K562 (cell line): ENCODE measurements around the gene ACAD10. TPM values are rescaled to one million over a fixed set of nuclear protein-coding genes. Genes with fewer than 3 reads are reported as not detected.

ENCODE experiments used
- ATAC-seq: fragments of 200-7000 bp; cut with Tn5 transposase; 3 replicates; pipeline ENCODE4 v1.9.1; 2020; ENCODE audit warnings: moderate library complexity
- BruUV-seq: library from RNA; stranded (reverse); fragments of 400-500 nt; replicated peaks from 2 replicates; lab custom pipeline; 2021; lab: Mats Ljungman, UMichigan
- CTCF ChIA-PET: fragments of 300-600 bp; formaldehyde crosslinking; extraction: SDS; loops from one replicate; lab custom pipeline; 2021; ENCODE audit warnings: low intra/inter-chr PET ratio; lab: Yijun Ruan, JAX
- POLR2A ChIA-PET: fragments of 300-600, 350-650 bp; sonication (Branson Sonifier 250); formaldehyde crosslinking; extraction: SDS; loops from one replicate; lab custom pipeline; 2021; ENCODE audit warnings: antibody characterized with exemption, inconsistent platforms; lab: Yijun Ruan, JAX
- DNase-seq, 4 experiments: peaks; one replicate each; pipeline versions ENCODE4 v3.0.0 to v3.0.0-alpha.2; 2011 to 2018; ENCODE audit warnings: low spot score in 3 of 4, mixed read lengths in 3 of 4; ENCODE audit errors: extremely low read depth in 1 of 4
- FAIRE-seq: peaks from 2 replicates; lab custom pipeline; 2011; peaks lifted over from hg19 to GRCh38; lab: Jason Lieb, UNC
- H2AFZ ChIP-seq: 2 replicates; pipeline ENCODE4 v1.6.0; 2011; ENCODE audit warnings: low read depth, low read length, control low read depth, inconsistent platforms
- H3K27ac ChIP-seq: fragments of 200-600 bp; 3 replicates; pipeline ENCODE4 v1.8.0; 2011; ENCODE audit warnings: low read depth, mild to moderate bottlenecking, control low read depth, inconsistent platforms, low read length, moderate library complexity, mixed read lengths; ENCODE audit errors: extremely low read depth
- H3K27me3 ChIP-seq, 2 experiments: fragments of 300-600 bp in 1 of 2; 2 replicates in 1 of 2; 3 replicates in 1 of 2; pipeline versions ENCODE4 v1.6.0 to v1.8.0; 2011; ENCODE audit warnings: inconsistent platforms in 2 of 2, low read length in 2 of 2, mild to moderate bottlenecking in 1 of 2, mixed read lengths in 1 of 2, moderate library complexity in 1 of 2; ENCODE audit not compliant: control insufficient read depth in 2 of 2, insufficient read depth in 2 of 2
- H3K36me3 ChIP-seq: fragments of 300-600 bp; 3 replicates; pipeline ENCODE4 v1.8.0; 2011; ENCODE audit warnings: mild to moderate bottlenecking, low read length, inconsistent platforms; ENCODE audit not compliant: control insufficient read depth, insufficient read depth
- H3K4me1 ChIP-seq, 2 experiments: fragments of 200-600 bp in 1 of 2; replicated peaks in 1 of 2; 2 replicates in 1 of 2; 3 replicates in 1 of 2; pipeline versions ENCODE4 v1.5.1 to v1.8.0; 2011; ENCODE audit warnings: inconsistent platforms in 2 of 2, low read length in 2 of 2, mild to moderate bottlenecking in 1 of 2, mixed read lengths in 1 of 2, moderate library complexity in 1 of 2; ENCODE audit not compliant: control insufficient read depth in 2 of 2, insufficient read depth in 2 of 2
- H3K4me2 ChIP-seq: 2 replicates; pipeline ENCODE4 v1.6.1; 2011; ENCODE audit warnings: low read length, control low read depth, inconsistent platforms, mixed read lengths; ENCODE audit not compliant: insufficient read depth
- H3K4me3 ChIP-seq: fragments of 200-600 bp; sonication (generic), shearing (Covaris generic); 2 replicates; pipeline ENCODE4 v1.5.1; 2016; ENCODE audit warnings: control low read depth, inconsistent platforms
- H3K79me2 ChIP-seq: fragments of 200-600 bp; 3 replicates; pipeline ENCODE4 v1.8.0; 2011; ENCODE audit warnings: low read length, inconsistent platforms; ENCODE audit not compliant: control insufficient read depth, insufficient read depth
- H3K9ac ChIP-seq, 2 experiments: 2 replicates each; pipeline versions ENCODE4 v1.6.0 to v1.6.1; 2011; ENCODE audit warnings: low read depth in 2 of 2, low read length in 2 of 2, control low read depth in 1 of 2, inconsistent platforms in 1 of 2, mild to moderate bottlenecking in 1 of 2, mixed read lengths in 1 of 2; ENCODE audit not compliant: insufficient read depth in 1 of 2
- H3K9me1 ChIP-seq: one replicate; pipeline ENCODE4 v1.6.0; 2011; ENCODE audit warnings: inconsistent platforms, mild to moderate bottlenecking, low read length, moderate library complexity; ENCODE audit not compliant: control insufficient read depth, insufficient read depth
- H3K9me3 ChIP-seq: replicated peaks from 2 replicates; pipeline ENCODE4 v1.5.1; 2011; ENCODE audit warnings: low read depth, low read length, inconsistent platforms; ENCODE audit not compliant: control insufficient read depth, insufficient read depth
- H4K20me1 ChIP-seq: replicated peaks from 2 replicates; pipeline ENCODE4 v1.6.1; 2011; ENCODE audit warnings: low read length, inconsistent platforms, mixed read lengths; ENCODE audit not compliant: control insufficient read depth, insufficient read depth
- ASH1L ChIP-seq: fragments of 450-650 bp; IDR thresholded peaks from 2 replicates; pipeline ENCODE4 v1.6.1; 2018; ENCODE audit warnings: borderline replicate concordance, mild to moderate bottlenecking, low read depth; ENCODE audit not compliant: partially characterized antibody
- ATF1 ChIP-seq, 2 experiments: fragments of 450-650 bp in 1 of 2; IDR thresholded peaks; 2 replicates each; pipeline ENCODE4 v1.6.1; 2016; ENCODE audit warnings: missing compliant biosample characterization in 1 of 2, missing genetic modification characterization in 1 of 2
- FUS ChIP-seq: fragments of 200-400 bp; formaldehyde crosslinking; optimal IDR thresholded peaks from 2 replicates; pipeline ENCODE3; 2017; ENCODE audit warnings: low read depth, low read length
- IRF2 ChIP-seq: sonication (generic); formaldehyde crosslinking; IDR thresholded peaks from 2 replicates; pipeline ENCODE4 v1.8.1; 2022; ENCODE audit warnings: mild to moderate bottlenecking, missing genetic modification reagents
- MEF2D ChIP-seq: conservative IDR thresholded peaks from 2 replicates; pipeline ENCODE4 v1.6.1; 2016; ENCODE audit warnings: low read depth, missing genetic modification characterization, missing compliant biosample characterization
- NCOA2 ChIP-seq, 2 experiments: fragments of 450-650 bp; IDR thresholded peaks; 2 replicates each; pipeline ENCODE4 v1.6.1; 2018; ENCODE audit warnings: mild to moderate bottlenecking in 2 of 2, moderate library complexity in 1 of 2; ENCODE audit not compliant: partially characterized antibody in 2 of 2
- PHB2 ChIP-seq: fragments of 450-650 bp; IDR thresholded peaks from 2 replicates; pipeline ENCODE4 v1.6.1; 2017; ENCODE audit warnings: low read depth
- POLR2A ChIP-seq: fragments of 450-650 bp; conservative IDR thresholded peaks from 2 replicates; pipeline ENCODE4 v1.6.1; 2016
- POLR2H ChIP-seq: IDR thresholded peaks from 2 replicates; pipeline ENCODE4 v1.6.1; 2016; ENCODE audit warnings: missing genetic modification characterization, low read depth, mild to moderate bottlenecking, control low read depth, missing compliant biosample characterization, moderate library complexity
- PTTG1 ChIP-seq: fragments of 450-650 bp; IDR thresholded peaks from 2 replicates; pipeline ENCODE4 v1.6.1; 2016; ENCODE audit warnings: low read depth, mild to moderate bottlenecking, missing genetic modification characterization, missing compliant biosample characterization
- STAT5B ChIP-seq: fragments of 250-450 bp; sonication (Bioruptor Pico); IDR thresholded peaks from 2 replicates; pipeline ENCODE4 v1.8.0; 2021; ENCODE audit warnings: mild to moderate bottlenecking, inconsistent platforms
- TFAM ChIP-seq: fragments of 250-450 bp; sonication (Bioruptor Pico); conservative IDR thresholded peaks from 2 replicates; pipeline ENCODE4 v1.5.0; 2021; ENCODE audit warnings: mild to moderate bottlenecking, moderate library complexity
- USF1 ChIP-seq: sonication (generic); formaldehyde crosslinking; IDR thresholded peaks from 2 replicates; pipeline ENCODE4 v1.9.0; 2022; ENCODE audit warnings: mild to moderate bottlenecking, missing genetic modification reagents
- YBX1 ChIP-seq: fragments of 450-650 bp; IDR thresholded peaks from 2 replicates; pipeline ENCODE4 v1.7.1; 2016; ENCODE audit warnings: mild to moderate bottlenecking
- ZHX1 ChIP-seq: fragments of 150-350 bp; conservative IDR thresholded peaks from 2 replicates; pipeline ENCODE4 v1.6.1; 2014; ENCODE audit warnings: low read length
- ZKSCAN1 ChIP-seq: fragments of 150-350 bp; IDR thresholded peaks from 2 replicates; pipeline ENCODE4 v1.6.1; 2016; ENCODE audit warnings: low read depth, low read length
- ZNF551 ChIP-seq: fragments of 250-450 bp; sonication (Bioruptor Pico); IDR thresholded peaks from 2 replicates; pipeline ENCODE4 v1.5.0; 2021; ENCODE audit warnings: mild to moderate bottlenecking, moderate library complexity
- ZNF583 ChIP-seq: fragments of 250-450 bp; sonication (Bioruptor Pico); IDR thresholded peaks from 2 replicates; pipeline ENCODE4 v1.4.0; 2020
- ZNF655 ChIP-seq: fragments of 250-450 bp; sonication (Bioruptor Pico); IDR thresholded peaks from 2 replicates; pipeline ENCODE4 v1.5.0; 2021
- WGBS: fragments of 100-300 bp; shearing (Covaris generic); methylation state at CpG from one replicate; pipeline ENCODE4 v1.1.6; 2016; ENCODE audit warnings: low coverage, mixed read lengths; ENCODE audit not compliant: insufficient coverage; ENCODE audit errors: missing lambda C conversion rate; 5-methylcytosine and 5-hydroxymethylcytosine counted together
- in situ Hi-C: fragments of 300-500 bp; cut with MboI; formaldehyde crosslinking; loops from 4 replicates; pipeline ENCODE4 v1.15.0; 2018; ENCODE audit warnings: inconsistent platforms, mixed read lengths
- intact Hi-C: fragments of 100-400 bp; cut with micrococcal nuclease; formaldehyde crosslinking; loops from 2 replicates; pipeline ENCODE4 v1.14.2; 2022
- polyA plus RNA-seq, 8 experiments: library from polyadenylated mRNA; depleted of rRNA in 4 of 8; stranded (reverse) in 5 of 8; unstranded in 3 of 8; fragments of >200 nt; fragmentation: Nextera tagmentation in 2 of 8; fragmentation: Illumina TruSeq in 1 of 8; extraction: Ambion mirVana in 2 of 8; extraction: Trizol in 1 of 8; gene quantifications; 2 replicates each; pipeline versions ENCODE4 v1.2.1 to v1.2.3, GENCODE V29; 2011 to 2014; ENCODE audit warnings: inconsistent platforms in 1 of 8, missing spikeins in 1 of 8
- total RNA-seq, 7 experiments: library from RNA; depleted of rRNA in 6 of 7; stranded (reverse); fragments of >200 nt in 6 of 7; fragmentation: Illumina TruSeq in 2 of 7; extraction: Trizol in 2 of 7; gene quantifications; 2 replicates each; pipeline versions ENCODE4 v1.2.1 to v1.2.3, GENCODE V29; 2011 to 2021; ENCODE audit warnings: low replicate concordance in 1 of 7

ACAD10 gene
- total and polyA plus RNA-seq, 9 of the 15 experiments (the other 6 are each of a cell fraction or from before 2014, with no cell fraction given), result 2.3 to 19.2 (median 12.0) TPM

- Histone ChIP-seq H3K4me1 (peaks cover 0 to 5% of the 10 kb centered on the region in 2 experiments; a peak in 2 of 5 replicates), H3K4me3 (no peak overlapping the region), H4K20me1 (no peaks in the 10 kb centered on the region), H3K79me2 (no peaks in the 10 kb centered on the region), H3K9me1 (no peaks in the 10 kb centered on the region), H2AFZ (no peak overlapping the region), H3K4me2 (no peak overlapping the region), H3K27ac (no peak overlapping the region), H3K36me3 (peaks cover 5% of the 10 kb centered on the region; the same call in 1 of the 3 replicates), H3K9ac (no peak overlapping the region), H3K27me3 (no peaks in the 10 kb centered on the region), H3K9me3 (no peaks in the 10 kb centered on the region)
- DNase-seq (no peak), FAIRE-seq (no peak), ATAC-seq (no peak)
- CTCF ChIA-PET, result no interaction called here
- POLR2A ChIA-PET, result interaction anchor here (1.4 to 1.6 kb wide), 2 partner anchors 15 to 83 kb away, joined by 3 to 7 read pairs; no protein-coding TSS in a partner anchor
- intact Hi-C loops, result no loop called here
- no TSS peak for BruUV-seq
- TF ChIP-seq PTTG1 (tag) (no peak), ZNF655 (CRISPR knock-in tag) (no peak), ZKSCAN1 (no peak), ZHX1 (no peak), ZNF551 (CRISPR knock-in tag) (no peak), YBX1 (no peak), FUS (no peak), POLR2A (no peak), POLR2H (tag) (no peak), MEF2D (tag) (no peak), TFAM (no peak), ATF1 (CRISPR knock-in tag; IDR thresholded peaks at IDR 0.05) (no peak), ATF1 (tag; IDR thresholded peaks at IDR 0.05) (no peak), ZNF583 (CRISPR knock-in tag) (no peak), USF1 (CRISPR knock-in tag) (no peak), IRF2 (no peak), PHB2 (no peak), STAT5B (no peak), ASH1L (no peak), NCOA2 (IDR thresholded peaks at IDR 0.05; ENCODE audit: partially characterized antibody in 2 of 2) (no peak)
- in situ Hi-C loops, result no loop called here
- 28% methylated on average over 5 of the region's 9 CpGs for WGBS
These were observed 44.6 kb downstream of the ACAD10 start for GRCh38 chr12:111730420-111730819.
